Type B pancreatic cell (in vitro differentiated cells): ENCODE data around the gene DDIT4. TPM values are rescaled to one million over a fixed set of nuclear protein-coding genes. Genes with fewer than 3 reads are reported as not detected.

Experiments used
- DNase-seq: peaks from one replicate; pipeline ENCODE4 v3.0.0; 2021; ENCODE audit warnings: mixed read lengths; ENCODE audit not compliant: unreplicated experiment; ENCODE audit errors: extremely low spot score
- H3K27ac Mint-ChIP-seq: 2 replicates; pipeline ENCODE4 v1.8.0; 2021; ENCODE audit warnings: mild to moderate bottlenecking, mixed read lengths
- H3K27me3 Mint-ChIP-seq: 2 replicates; pipeline ENCODE4 v1.8.0; 2021; ENCODE audit warnings: mixed read lengths
- H3K36me3 Mint-ChIP-seq: 2 replicates; pipeline ENCODE4 v1.8.0; 2021; ENCODE audit warnings: mixed read lengths
- H3K4me1 Mint-ChIP-seq: one replicate; pipeline ENCODE4 v1.8.0; 2021; ENCODE audit warnings: mixed read lengths; ENCODE audit not compliant: unreplicated experiment
- H3K4me3 Mint-ChIP-seq: 2 replicates; pipeline ENCODE4 v1.8.0; 2021; ENCODE audit warnings: mild to moderate bottlenecking, mixed read lengths
- H3K9me3 Mint-ChIP-seq: 2 replicates; pipeline ENCODE4 v1.8.0; 2021; ENCODE audit warnings: mixed read lengths
- CTCF ChIP-seq: fragments of 200-600 bp; sonication (generic); conservative IDR thresholded peaks from 2 replicates; pipeline ENCODE4 v1.5.0; 2021; ENCODE audit warnings: antibody characterized with exemption, mild to moderate bottlenecking
- total RNA-seq: library from RNA; stranded (reverse); gene quantifications from 2 replicates; pipeline ENCODE4 v1.2.1, GENCODE V29; 2021; ENCODE audit warnings: low replicate concordance

DDIT4 gene
- total RNA-seq, 1 donor from 2014 or later: 95.9 TPM

- TF ChIP-seq CTCF: no peak
- H3K36me3 Mint-ChIP-seq: no peaks in the 10 kb centered on the region
- H3K4me3 Mint-ChIP-seq: no peak overlapping the region
- DNase-seq: no peak
- H3K9me3 Mint-ChIP-seq: no peaks in the 10 kb centered on the region
- peaks cover 2% of the 10 kb centered on the region for H3K27me3 Mint-ChIP-seq
- peaks cover 35% of the 10 kb centered on the region for H3K4me1 Mint-ChIP-seq
- H3K27ac Mint-ChIP-seq: peak overlapping the region; percentile 65
These were observed 48.7 kb downstream of the DDIT4 start for GRCh38 chr10:72322280-72323058.

DNA sequence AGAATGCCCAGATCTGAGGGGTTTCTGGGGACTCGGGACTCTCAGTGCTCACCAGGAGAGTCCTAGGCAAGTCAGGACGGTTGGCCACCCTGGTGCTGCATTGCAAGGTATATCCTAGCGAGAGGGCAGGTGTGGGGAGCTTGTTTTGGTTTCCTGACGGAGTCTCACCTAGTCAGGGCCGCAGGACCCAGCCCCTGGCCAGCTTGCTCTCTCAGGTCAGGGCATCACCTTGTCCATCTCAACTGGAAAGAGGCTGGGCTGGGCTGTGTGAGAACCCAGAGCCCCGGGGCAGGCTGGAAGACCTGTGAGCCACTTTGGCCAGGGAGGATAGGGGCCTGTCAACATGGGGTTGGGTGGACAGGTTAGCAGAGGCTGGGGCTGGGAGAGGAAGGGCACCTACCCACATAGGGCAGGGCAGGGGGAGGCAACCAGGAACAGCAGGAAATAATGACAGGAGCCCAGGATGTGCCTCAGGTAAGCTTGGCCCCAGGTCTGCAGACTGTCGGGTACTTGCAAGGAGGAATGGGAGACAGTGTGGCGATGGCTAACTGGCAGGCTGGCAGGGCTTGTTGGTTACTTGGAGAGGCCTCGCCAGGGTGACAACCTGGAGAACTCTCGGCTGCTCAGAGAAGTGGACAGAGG lies 49.5 kb downstream of the DDIT4 start:
- DNase-seq: no peak
- peaks cover 39% of the 10 kb centered on the region for H3K4me1 Mint-ChIP-seq

GRCh38 chr10:72323771-72324191 lies 50.1 kb downstream of the DDIT4 start:
- Mint-ChIP-seq H3K4me3 (no peak overlapping the region), H3K4me1 (peaks cover 43% of the 10 kb centered on the region), H3K27ac (no peak overlapping the region), H3K27me3 (peaks cover 2% of the 10 kb centered on the region), H3K9me3 (no peaks in the 10 kb centered on the region), H3K36me3 (no peaks in the 10 kb centered on the region)
- DNase-seq: no peak
- TF ChIP-seq CTCF: no peak

More for the DNA sequence above, 49.5 kb downstream of the DDIT4 start:
- no peak overlapping the region for H3K4me3 Mint-ChIP-seq
- no peaks in the 10 kb centered on the region for H3K36me3 Mint-ChIP-seq
- peaks cover 2% of the 10 kb centered on the region for H3K27me3 Mint-ChIP-seq
- peak overlapping the region; percentile 23 for H3K27ac Mint-ChIP-seq
- H3K9me3 Mint-ChIP-seq: no peaks in the 10 kb centered on the region
- no peak for TF ChIP-seq CTCF

Other genes starting within 250 kb of the DDIT4 start
- gene SPOCK2, start 185.4 kb upstream of the DDIT4 start, total RNA-seq: 13.8 TPM in 2 replicates
- gene ANAPC16, start 57.9 kb upstream of the DDIT4 start, total RNA-seq: 79.2 and 86.3 TPM in 2 replicates
- gene ASCC1, start 57.6 kb upstream of the DDIT4 start, total RNA-seq: 30.4 and 32.8 TPM in 2 replicates
- gene DNAJB12, start 81.0 kb downstream of the DDIT4 start, total RNA-seq: 30.6 and 34.3 TPM in 2 replicates